HEK293 (cell line): ENCODE data around the gene FBXO28.
A peak's percentile ranks its signal among the peaks of the same experiment; 100 is the strongest.

Experiments used
- BCL11A ChIP-seq: fragments of 450-650 bp; formaldehyde crosslinking; IDR thresholded peaks from 2 replicates; pipeline ENCODE4 v1.5.1; 2016; ENCODE audit warnings: low read depth, missing biosample characterization, missing genetic modification characterization
- CTCF ChIP-seq: fragments of 450-650 bp; formaldehyde crosslinking; IDR thresholded peaks from 2 replicates; pipeline ENCODE4 v1.5.1; 2016; ENCODE audit warnings: missing biosample characterization, missing genetic modification characterization
- HIC1 ChIP-seq: fragments of 450-650 bp; formaldehyde crosslinking; IDR thresholded peaks from 2 replicates; pipeline ENCODE4 v1.5.1; 2016; ENCODE audit warnings: missing biosample characterization, missing genetic modification characterization
- HOXC10 ChIP-seq: sonication (generic); formaldehyde crosslinking; IDR thresholded peaks from 2 replicates; pipeline ENCODE4 v1.8.1; 2023; ENCODE audit warnings: mild to moderate bottlenecking, missing genetic modification reagents
- IKZF3 ChIP-seq: fragments of 450-650 bp; IDR thresholded peaks from 2 replicates; pipeline ENCODE4 v1.5.0; 2018; ENCODE audit warnings: missing biosample characterization, mild to moderate bottlenecking, missing genetic modification characterization, moderate library complexity
- KLF16 ChIP-seq: fragments of 450-650 bp; formaldehyde crosslinking; IDR thresholded peaks from 2 replicates; pipeline ENCODE4 v1.5.1; 2017; ENCODE audit warnings: missing biosample characterization, missing genetic modification characterization
- KLF17 ChIP-seq: fragments of 450-650 bp; formaldehyde crosslinking; IDR thresholded peaks from 2 replicates; pipeline ENCODE4 v1.5.1; 2016; ENCODE audit warnings: missing biosample characterization, missing genetic modification characterization
- PATZ1 ChIP-seq: fragments of 450-650 bp; formaldehyde crosslinking; IDR thresholded peaks from 2 replicates; pipeline ENCODE4 v1.5.1; 2016; ENCODE audit warnings: missing biosample characterization, missing genetic modification characterization
- PRDM1 ChIP-seq: fragments of 450-650 bp; formaldehyde crosslinking; IDR thresholded peaks from 2 replicates; pipeline ENCODE4; 2016; ENCODE audit warnings: missing biosample characterization, missing genetic modification characterization
- REPIN1 ChIP-seq: fragments of 450-650 bp; formaldehyde crosslinking; IDR thresholded peaks from 2 replicates; pipeline ENCODE4 v1.5.1; 2017; ENCODE audit warnings: missing biosample characterization, missing genetic modification characterization, low read depth
- SETDB1 ChIP-seq: IDR thresholded peaks from one replicate; pipeline ENCODE4 v1.6.1; 2017; ENCODE audit warnings: mild to moderate bottlenecking, low read length, moderate library complexity, mixed read lengths; ENCODE audit not compliant: insufficient read length
- TSHZ1 ChIP-seq: fragments of 450-650 bp; formaldehyde crosslinking; IDR thresholded peaks from 2 replicates; pipeline ENCODE4 v1.5.1; 2016; ENCODE audit warnings: missing biosample characterization, missing genetic modification characterization, borderline replicate concordance
- ZFP69B ChIP-seq: fragments of 450-650 bp; formaldehyde crosslinking; IDR thresholded peaks from 2 replicates; pipeline ENCODE4 v1.5.1; 2016; ENCODE audit warnings: missing biosample characterization, missing genetic modification characterization
- ZNF140 ChIP-seq: fragments of 450-650 bp; formaldehyde crosslinking; IDR thresholded peaks from 2 replicates; pipeline ENCODE4 v1.5.1; 2016; ENCODE audit warnings: missing biosample characterization, missing genetic modification characterization
- ZNF184 ChIP-seq: fragments of 450-650 bp; IDR thresholded peaks from 2 replicates; pipeline ENCODE4 v1.5.1; 2018; ENCODE audit warnings: missing biosample characterization, mild to moderate bottlenecking, missing genetic modification characterization
- ZNF239 ChIP-seq: fragments of 450-650 bp; formaldehyde crosslinking; IDR thresholded peaks from 2 replicates; pipeline ENCODE4 v1.5.1; 2016; ENCODE audit warnings: missing biosample characterization, missing genetic modification characterization
- ZNF266 ChIP-seq: fragments of 450-650 bp; formaldehyde crosslinking; IDR thresholded peaks from 2 replicates; pipeline ENCODE4 v1.5.1; 2016; ENCODE audit warnings: missing biosample characterization, missing genetic modification characterization, low read depth
- ZNF394 ChIP-seq: fragments of 450-650 bp; formaldehyde crosslinking; IDR thresholded peaks from 2 replicates; pipeline ENCODE4 v1.5.1; 2016; ENCODE audit warnings: missing biosample characterization, missing genetic modification characterization, mild to moderate bottlenecking, moderate library complexity, borderline replicate concordance
- ZNF488 ChIP-seq: fragments of 450-650 bp; formaldehyde crosslinking; IDR thresholded peaks from 2 replicates; pipeline ENCODE4 v1.5.1; 2016; ENCODE audit warnings: missing biosample characterization, missing genetic modification characterization
- ZNF513 ChIP-seq: fragments of 450-650 bp; IDR thresholded peaks from 2 replicates; pipeline ENCODE4 v1.5.1; 2018; ENCODE audit warnings: missing biosample characterization, missing genetic modification characterization
- ZNF514 ChIP-seq: fragments of 450-650 bp; formaldehyde crosslinking; IDR thresholded peaks from 2 replicates; pipeline ENCODE4 v1.5.1; 2016; ENCODE audit warnings: missing biosample characterization, missing genetic modification characterization
- ZNF549 ChIP-seq: fragments of 450-650 bp; IDR thresholded peaks from 2 replicates; pipeline ENCODE4 v1.5.1; 2018; ENCODE audit warnings: missing biosample characterization, missing genetic modification characterization, mild to moderate bottlenecking, inconsistent platforms, moderate library complexity
- ZNF621 ChIP-seq: fragments of 450-650 bp; formaldehyde crosslinking; IDR thresholded peaks from 2 replicates; pipeline ENCODE4 v1.5.1; 2017; ENCODE audit warnings: missing biosample characterization, missing genetic modification characterization
- ZNF624 ChIP-seq: fragments of 450-650 bp; formaldehyde crosslinking; IDR thresholded peaks from 2 replicates; pipeline ENCODE4 v1.5.1; 2017; ENCODE audit warnings: missing biosample characterization, missing genetic modification characterization
- ZNF777 ChIP-seq: fragments of 450-650 bp; formaldehyde crosslinking; IDR thresholded peaks from 2 replicates; pipeline ENCODE4 v1.5.1; 2017; ENCODE audit warnings: missing biosample characterization, missing genetic modification characterization, borderline replicate concordance
- ZSCAN23 ChIP-seq: fragments of 450-650 bp; formaldehyde crosslinking; IDR thresholded peaks from 2 replicates; pipeline ENCODE4 v1.5.1; 2016; ENCODE audit warnings: missing biosample characterization, missing genetic modification characterization

Gene FBXO28

GRCh38 chr1:224067621-224068457 lies 46.1 kb upstream of the FBXO28 start (continued):
- TF ChIP-seq PATZ1 (tag by site-specific recombination) (0 out of 2 replicates have a peak, but pooled peaks have one; percentile 12), PRDM1 (tag by site-specific recombination) (0 out of 2 replicates have a peak, but pooled peaks have one; percentile 12), ZNF624 (tag by site-specific recombination) (no peak), REPIN1 (tag by site-specific recombination) (no peak), SETDB1 (no peak), IKZF3 (tag by site-specific recombination) (0 out of 2 replicates have a peak, but pooled peaks have one; percentile 26), TSHZ1 (tag by site-specific recombination) (peak; percentile 22; the same call in 1 of the 2 replicates), BCL11A (no peak), ZNF140 (tag by site-specific recombination) (no peak), ZNF514 (tag by site-specific recombination) (no peak), ZNF488 (tag by site-specific recombination) (no peak), ZNF266 (tag by site-specific recombination) (no peak), ZNF549 (tag by site-specific recombination) (no peak), ZNF184 (tag by site-specific recombination) (peak; percentile 43; the same call in 1 of the 2 replicates), ZNF513 (no peak), ZSCAN23 (no peak), CTCF (no peak), KLF17 (tag by site-specific recombination) (no peak), ZNF394 (tag by site-specific recombination) (peak; percentile 57; the same call in 1 of the 2 replicates), KLF16 (tag by site-specific recombination) (0 out of 2 replicates have a peak, but pooled peaks have one; percentile 9), HOXC10 (CRISPR knock-in tag) (no peak), ZNF621 (tag by site-specific recombination) (no peak), ZNF239 (tag by site-specific recombination) (no peak), HIC1 (0 out of 2 replicates have a peak, but pooled peaks have one; percentile 34), ZNF777 (no peak), ZFP69B (peak; percentile 32; the same call in 1 of the 2 replicates)
